Measurements from ENCODE around the gene IGFL2.
"Not testable (repeated sequence)": the region's sequence is repeated elsewhere in the genome, so short reads cannot be mapped to it uniquely, and the experiment has no call there.

The IGFL2 gene

DNA sequence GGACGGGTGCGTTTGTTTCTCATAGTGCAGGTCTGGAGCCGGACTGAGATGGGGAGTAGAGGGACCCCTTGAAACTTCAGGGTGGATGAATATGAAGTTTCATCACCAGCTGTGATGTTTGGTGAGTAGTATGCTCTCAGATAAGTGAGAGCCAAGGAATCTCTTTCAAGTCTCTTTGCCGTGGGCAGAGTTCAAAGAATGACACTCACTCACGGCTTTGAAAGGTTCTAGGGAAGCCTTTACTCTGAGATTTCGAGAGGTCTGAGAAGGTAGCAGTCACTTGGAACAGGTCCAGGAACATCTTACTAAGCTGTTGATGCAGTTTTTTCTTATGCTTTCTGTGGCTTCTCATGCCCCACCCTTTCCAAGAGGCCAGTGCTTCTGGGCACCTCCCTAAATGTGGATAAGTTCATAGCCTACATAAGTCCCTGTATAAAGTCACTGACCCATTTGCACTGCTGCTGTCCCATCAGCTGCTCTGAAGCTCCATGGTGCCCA is at the start of gene IGFL2:
Gene IGFL2, plus strand, starts transcription at position 448 of the 498 bp plus-strand sequence. Its CDS starts 41 bp downstream, at position 489.
- DNase-seq (ENCODE audit: low read depth) = peak; percentile 17

DNA sequence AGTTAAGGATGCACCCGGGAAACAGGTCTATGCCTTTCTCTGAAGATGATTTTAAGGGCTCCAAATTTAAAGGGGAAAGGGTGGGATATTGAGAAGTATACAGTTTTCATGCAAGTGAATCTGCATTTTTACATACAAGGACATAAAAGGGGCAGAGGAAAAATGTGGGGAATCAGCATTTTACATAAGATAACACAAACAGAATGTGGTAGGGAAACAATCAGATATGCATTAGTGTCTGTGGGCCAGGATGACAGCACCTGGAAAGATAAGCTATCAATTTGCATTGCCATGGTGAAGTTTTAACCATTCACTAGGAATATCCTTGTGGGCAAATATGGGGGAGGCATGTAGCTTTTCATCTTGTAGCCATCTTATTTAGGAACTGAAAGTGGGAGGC is 47.7 kb upstream of the IGFL2 start:
- no peak for DNase-seq (ENCODE audit: low read depth)

DNA sequence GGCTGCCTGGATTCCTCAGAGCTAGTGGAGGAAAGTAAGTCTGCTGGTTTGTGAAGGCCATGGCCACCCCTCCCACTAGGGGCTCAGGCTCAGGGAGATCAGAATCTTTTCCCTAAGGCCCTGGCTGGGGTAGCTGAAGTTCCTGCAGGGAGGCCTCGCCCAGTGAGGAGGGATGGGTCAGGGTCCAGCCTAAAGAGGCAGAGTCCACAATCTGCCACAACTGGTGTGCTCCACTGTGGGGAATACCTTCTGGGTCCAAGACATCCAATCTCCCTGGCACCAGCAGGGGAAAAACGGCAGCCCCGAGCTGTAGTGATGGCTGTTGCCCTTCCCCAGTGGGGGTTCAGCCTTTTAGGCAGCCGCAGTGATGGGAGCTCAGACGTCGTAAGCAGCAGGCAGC is 46.7 kb upstream of the IGFL2 start:
- no peak for DNase-seq (ENCODE audit: low read depth)

DNA sequence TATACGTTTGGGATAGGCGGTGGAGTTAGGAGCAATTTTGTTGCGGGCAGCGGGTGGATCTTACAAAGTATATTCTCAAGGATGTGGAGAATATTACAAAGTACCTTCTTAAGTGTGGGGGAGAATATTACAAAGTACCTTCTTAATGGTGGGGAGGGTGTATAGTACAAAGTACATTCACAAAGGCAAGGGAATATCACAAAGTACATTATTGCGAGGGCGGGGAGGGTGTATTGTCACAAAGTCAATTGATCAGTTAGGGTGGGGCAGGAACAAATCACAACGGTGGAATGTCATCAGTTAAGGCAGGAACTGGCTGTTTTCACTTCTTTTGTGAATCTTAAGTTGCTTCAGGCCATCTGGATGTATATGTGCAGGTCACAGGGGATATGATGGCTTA is 45.7 kb upstream of the IGFL2 start:
- DNase-seq (ENCODE audit: low read depth) = not testable (repeated sequence)

DNA sequence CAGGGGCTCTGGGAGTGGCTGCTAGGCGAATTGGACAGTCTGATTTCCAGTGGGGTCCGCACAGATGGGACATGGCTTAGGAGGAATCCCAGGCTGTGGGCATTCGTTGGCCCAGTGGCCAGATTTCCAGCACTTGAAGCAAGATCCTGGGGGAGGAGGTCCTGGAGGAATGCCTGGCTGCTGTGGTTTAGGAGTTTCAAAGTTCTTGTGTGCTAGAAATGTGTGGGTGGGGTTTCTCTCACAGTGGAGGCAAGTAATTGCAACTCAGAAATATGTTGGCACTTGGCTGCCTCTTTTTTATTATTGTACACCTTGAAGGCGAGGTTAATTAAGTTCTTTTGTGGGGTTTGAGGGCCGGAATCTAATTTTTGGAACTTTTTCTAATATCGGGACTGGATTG is 40.7 kb upstream of the IGFL2 start:
- DNase-seq (ENCODE audit: low read depth) = no peak

DNA sequence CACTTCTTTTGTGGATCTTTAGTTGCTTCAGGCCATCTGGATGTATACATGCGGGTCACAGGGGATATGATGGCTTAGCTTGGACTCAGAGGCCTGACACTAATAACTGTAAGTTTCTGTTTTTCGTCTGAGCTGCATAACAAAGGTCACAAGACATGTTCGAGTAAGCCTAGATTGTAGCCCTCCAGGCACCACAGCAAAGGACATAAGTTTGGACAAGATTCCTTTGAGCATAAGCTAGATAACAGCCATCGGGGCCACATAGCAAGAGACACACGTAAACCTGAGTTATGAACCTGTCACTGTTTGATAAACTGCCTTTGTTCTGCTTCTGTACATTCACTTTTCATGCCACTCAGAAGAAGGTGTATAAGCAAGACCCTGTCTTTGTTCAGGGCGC is 38.2 kb upstream of the IGFL2 start:
- DNase-seq (ENCODE audit: low read depth) = no peak

DNA sequence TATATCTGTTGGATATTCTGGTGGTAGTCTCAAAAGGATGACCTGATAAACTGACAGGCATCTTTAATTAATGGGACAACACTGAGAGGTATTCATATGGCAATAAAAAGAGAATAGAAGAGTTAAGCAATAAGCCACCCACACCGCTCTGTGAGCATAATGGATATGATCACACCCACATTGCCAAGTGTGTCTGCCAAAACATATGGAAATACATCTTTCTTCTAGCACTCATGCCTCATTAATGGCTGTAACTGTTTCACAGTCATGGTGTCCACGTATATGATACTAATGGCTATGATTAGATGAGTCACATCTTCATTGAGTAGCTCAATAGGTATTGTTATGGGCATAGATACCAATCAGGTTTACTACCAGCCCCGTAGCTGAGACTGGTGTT is 36.7 kb upstream of the IGFL2 start:
- DNase-seq (ENCODE audit: low read depth) = no peak

DNA sequence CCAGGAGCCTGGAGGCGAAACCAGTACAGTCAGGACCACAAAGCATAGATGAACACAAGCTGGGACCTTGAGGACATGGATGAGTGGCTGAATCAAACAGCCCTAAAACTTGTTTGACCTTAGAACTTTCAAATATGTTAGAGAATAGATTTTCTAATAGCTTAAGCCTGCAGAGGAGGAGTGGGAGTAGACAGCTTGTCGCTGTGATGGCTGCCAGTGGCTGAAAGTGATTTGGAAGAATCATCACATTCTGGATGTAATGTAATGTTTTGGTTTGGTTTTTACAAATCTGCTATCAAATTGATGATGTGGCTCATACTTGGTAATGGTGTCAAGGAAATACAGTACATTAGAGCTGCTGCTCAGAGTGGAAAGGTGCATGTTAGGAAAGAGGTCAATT is 35.5 kb upstream of the IGFL2 start:
- DNase-seq (ENCODE audit: low read depth) = no peak

DNA sequence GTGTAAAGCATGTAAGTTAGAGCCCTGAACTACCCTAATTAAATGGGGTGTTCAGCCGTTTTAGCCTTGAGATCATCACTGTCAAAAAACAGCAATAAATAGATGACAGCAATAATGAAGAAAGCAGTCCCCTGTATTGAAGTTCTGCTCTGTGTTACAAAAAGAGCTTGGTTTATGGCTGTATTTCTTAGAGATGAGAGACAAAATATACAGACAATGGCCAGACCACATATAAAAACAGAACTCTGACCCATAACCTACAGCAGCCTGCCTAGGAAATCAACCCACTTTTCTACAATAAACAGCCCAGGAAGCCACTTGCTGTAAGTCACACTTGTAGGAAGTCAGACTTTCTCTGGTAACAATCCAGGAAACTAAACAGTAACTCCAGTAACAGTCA is 34.3 kb upstream of the IGFL2 start:
- DNase-seq (ENCODE audit: low read depth) = no peak

DNA sequence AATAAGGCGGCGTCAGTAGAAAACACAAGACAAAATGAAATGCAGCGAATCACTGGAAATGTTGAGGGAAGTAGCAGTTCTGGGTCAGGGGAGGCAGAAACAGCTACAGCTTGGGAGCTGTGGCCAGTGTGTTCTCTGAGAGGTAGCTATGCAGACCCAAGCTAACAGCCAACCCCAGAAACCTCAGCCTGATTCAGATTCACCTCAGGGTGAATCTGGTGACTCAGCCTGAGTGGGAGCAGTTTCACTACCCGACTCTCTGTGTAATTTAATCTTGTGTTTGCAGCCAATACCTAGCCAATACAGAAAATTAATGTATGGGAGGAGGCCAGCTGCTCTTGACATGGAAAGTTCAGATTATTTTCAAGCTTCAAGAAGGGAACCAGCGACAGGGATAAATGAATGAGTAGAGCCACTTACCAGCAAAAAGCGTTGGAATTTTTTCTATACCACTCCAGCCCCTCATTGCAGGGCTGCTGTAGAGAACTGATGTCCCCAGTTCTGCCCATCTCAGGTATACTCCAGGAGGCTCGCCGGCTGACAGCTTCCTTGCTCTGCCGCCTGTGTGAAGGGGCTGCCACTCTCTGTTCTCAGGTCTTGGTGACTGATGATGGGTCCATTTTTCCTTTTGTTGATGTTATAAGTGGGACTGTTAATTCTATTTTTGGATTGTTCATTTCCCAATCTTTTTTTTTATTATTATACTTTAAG is 32.5 kb upstream of the IGFL2 start:
- peak; percentile 56 for DNase-seq (ENCODE audit: low read depth)

DNA sequence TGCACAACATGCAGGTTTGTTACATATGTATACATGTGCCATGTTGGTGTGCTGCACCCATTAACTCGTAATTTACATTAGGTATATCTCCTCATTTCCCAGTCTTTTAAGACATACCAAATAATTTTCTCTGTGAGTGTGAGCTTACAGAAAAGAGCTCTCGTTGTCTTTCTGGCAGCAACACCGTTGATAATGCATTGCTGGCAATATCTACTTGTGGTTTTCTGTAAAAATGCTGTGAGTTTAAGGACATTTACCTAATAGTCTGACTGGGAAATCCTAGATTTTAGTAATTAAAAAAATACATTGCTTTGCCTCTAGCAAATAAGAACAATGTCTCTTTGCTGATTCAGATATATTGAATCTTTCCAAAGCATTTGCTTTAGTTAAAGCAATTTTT is 31.9 kb upstream of the IGFL2 start:
- no peak for DNase-seq (ENCODE audit: low read depth)

DNA sequence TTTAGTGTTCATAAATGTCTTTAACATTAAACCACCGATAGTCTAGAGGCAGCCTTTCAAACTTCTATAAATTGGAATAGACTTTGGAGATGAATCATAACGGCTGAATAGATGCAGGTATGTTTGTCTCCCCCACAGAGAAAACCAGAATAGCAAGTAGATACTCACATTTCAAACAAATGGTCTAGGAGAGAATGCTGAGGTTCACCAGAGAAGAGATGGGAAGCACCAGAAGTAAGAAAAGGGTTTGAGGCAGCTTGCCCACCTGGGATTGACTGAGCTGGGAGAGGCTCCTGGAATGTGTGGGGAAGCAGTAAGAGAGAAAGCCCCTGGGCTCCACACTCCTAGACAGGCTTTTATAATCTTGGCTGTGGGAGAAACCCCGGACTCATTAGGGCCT is 29.9 kb upstream of the IGFL2 start:
- no peak for DNase-seq (ENCODE audit: low read depth)

DNA sequence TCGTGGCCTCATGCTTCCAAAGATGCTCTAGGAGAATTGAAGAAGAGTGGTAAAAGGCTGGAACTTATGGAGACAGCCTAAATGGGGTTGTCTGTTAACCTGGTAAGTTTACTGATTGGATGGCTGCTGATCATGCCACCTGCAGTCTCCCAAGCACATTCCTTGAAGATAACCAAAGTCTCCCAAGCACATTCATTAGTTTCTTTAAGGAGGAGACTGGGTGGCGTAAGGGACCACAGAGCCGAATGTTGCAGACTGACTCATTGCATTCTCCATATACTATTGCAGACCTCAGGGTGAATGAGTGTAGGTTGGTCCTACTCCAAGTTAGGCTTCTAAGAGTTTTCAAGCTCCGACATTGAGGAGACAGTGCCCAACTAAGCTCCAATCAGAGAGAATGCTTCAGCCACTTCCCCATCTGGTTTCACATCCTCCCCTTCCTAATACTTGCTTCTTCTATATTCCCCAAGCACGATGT is 23.4 kb upstream of the IGFL2 start, which contains the start of gene IGFL3:
Gene IGFL3, minus strand, starts transcription at position 51 of the 478 bp plus-strand sequence. Its CDS starts 39 bp downstream, at position 12.
- DNase-seq (ENCODE audit: low read depth) = no peak

DNA sequence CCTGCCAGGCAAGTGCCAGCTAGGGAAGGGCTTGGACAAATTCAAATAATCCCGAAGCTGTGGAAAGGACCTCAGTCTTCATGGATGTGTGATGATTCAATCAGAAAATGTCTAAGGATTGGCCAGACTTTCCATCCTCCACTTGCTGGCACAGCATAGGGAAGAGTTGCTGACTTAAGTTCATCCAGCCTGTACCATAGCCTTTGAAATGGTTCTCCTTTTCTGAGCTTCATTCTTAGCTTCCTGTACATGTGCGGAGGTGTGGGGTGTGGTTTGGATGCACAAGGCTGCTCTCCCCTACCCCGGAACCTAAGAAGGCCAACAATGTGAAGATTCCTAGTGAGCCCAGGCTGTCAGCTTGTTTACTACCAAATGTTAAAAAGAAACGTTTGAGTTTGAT is 22.6 kb upstream of the IGFL2 start:
- DNase-seq (ENCODE audit: low read depth) = no peak

DNA sequence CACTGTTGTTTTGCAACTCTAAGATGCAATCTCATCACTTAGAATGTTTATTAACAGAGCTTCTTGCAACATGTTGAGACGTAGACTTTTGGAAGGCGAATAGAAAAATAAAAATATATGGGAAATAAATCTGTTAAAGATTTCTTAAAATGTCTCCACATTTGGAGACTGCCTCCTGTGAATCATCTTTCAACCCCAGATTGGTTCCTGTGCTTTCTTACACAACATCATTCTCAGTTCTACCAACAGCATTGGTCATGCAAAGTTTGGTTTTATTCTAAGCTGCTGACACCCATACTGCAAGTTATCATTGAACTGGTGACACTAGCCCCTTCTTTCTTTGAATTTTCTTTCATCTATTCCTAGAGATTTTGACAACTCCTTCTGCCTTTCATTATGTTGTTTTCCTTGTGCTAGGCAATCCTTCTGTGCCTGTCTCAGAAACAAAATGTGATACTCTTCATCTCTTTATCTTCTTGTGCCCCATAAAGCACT is 21.9 kb upstream of the IGFL2 start:
- no peak for DNase-seq (ENCODE audit: low read depth)

DNA sequence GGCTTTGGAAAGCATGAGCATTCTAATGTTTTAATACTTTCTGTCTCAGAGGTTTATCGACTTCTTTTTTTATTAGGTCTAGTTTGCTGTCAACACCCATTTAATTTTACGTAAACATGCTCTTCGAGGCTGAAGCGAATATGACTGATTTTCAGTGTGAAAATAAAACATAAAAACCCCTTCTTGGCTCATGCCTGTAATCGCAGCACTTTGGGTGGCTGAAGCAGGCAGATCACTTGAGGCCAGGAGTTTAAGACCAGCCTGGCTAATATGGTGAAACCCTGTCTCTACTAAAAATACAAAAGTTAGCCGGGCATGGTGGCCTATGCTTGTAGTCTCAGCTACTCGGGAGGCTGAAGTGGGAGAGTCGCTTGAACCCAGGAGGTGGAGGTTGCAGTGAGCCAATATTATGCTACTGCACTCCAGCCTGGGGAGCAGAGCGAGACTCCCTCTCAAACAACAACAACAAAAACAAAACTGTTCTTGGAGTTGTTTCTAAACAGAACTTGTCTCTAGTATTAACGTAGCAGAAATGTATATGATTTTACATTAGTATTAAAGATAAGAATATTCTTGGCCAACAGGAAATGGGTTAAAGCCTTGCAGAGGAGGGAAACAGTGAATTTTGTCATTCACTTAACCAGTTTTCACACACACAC is 16.4 kb upstream of the IGFL2 start:
- no peak for DNase-seq (ENCODE audit: low read depth)

DNA sequence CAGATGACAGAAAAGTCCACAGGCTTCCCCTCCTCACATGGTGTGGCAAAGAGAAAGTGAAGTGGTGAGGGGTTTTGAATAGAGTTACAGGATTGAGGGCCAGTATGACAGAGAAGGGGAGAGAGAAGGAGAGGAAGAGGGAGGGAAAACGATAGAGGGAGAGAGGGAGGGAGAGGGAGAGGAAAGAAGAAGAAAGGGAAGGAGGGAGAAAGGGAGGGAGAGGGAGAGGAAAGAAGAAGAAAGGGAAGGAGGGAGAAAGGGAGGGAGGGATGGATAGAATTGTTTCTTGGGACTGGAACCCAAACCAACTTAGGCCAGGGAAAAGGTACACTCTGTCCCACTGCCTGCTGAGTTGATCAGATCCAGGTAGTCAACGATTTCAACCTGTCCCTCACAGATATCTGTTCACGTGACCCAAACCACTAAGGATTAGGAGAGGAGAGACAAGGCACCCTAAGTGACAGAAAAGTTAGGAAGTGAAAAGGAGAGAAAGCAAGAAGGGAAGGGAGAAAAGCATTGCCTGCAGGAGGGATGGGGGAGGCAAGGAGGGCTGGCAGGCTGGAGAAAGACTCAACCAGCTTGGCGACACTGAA is 15.4 kb upstream of the IGFL2 start:
- no peak for DNase-seq (ENCODE audit: low read depth)

DNA sequence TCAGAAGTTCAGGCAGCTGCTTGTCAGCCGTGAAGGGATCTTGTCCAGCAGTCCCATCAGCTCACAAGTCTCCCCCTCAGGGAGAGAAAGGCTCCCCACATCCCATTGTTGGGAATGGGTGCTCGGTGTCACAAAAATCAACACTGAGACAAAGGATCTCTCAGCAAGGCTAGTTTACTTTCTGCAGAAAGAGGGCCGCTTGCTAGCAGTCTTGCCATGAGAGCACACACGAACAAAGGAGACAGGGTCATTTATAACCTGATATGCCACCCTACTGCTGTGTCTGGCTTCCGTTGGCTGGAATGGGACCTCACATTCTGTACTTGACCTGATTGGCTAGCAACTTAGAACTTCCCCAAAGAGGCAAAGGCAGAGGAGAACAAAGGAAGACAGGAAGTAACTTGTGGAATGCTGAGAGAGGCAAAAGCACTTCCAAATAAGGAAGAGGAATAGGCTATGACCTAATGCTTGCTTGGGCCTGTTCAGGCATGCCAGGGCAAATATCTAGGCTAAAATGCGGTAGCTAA is 14.9 kb upstream of the IGFL2 start:
- DNase-seq (ENCODE audit: low read depth) = no peak

DNA sequence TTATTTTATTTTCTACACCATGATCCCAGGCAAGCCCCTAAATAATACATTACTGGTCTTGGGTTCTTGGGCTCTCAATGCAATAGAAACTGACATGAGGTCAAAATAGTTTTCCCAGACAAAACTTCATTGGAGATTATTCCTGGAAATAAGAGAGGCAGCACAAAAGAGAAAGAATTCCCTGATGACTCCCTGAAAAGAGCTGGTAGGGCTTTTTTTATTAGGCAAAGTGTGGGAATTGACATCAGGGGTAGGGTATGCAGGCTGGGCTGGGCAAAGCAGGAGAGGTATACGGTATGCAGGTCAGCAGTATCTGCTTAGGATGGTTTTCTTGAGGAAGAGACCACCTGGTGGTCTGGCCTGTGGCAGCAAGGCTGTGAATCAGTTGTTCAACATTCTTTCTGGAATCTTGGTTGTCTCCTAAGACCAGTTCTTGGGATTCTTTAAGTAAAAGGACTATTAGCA is 14.2 kb upstream of the IGFL2 start:
- no peak for DNase-seq (ENCODE audit: low read depth)

DNA sequence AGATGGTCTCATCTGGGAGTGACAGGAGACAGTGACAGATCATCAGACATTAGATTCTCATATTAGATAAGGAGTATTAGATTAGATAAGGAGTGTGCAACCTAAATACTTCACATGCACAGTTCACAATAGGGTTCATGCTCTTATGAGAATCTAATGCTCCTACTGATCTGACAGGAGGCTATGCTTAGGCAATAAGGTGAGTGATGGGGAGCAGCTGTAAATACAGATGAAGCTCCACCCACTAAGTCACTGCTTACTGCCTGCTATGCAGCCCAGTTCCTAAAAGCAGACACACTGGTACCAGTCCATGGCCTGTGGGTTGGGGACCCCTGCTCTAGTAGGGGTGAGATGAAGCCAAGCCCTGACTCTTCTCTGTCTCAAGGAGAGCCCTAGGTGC is 13.5 kb upstream of the IGFL2 start:
- DNase-seq (ENCODE audit: low read depth) = no peak

DNA sequence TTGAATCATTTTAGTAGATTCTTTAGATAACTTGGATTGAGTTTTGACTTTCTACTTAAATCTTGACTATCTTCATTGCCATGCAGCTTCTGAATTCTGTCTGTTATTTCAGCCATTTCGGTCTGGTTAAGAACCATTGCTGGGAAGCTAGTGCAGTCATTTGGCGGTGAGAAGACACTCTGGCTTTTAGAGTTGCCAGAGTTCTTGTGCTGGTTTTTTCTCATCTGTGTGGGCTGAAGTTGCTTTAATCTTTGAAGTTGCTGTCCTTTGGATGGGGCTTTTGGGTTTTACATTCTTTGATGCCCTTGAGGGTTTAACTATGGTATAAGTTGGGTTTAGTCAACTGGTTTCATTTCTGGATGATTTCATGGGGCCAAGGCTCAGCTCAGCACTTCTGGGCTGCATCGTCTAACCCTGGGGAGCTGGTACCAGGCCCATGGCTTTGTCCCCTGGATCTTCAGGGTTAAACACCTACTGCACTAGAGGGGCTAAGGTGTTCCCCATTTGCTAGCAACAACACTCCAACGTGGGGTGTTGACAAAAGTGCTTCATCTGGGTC is 10.0 kb upstream of the IGFL2 start:
- no peak for DNase-seq (ENCODE audit: low read depth)

DNA sequence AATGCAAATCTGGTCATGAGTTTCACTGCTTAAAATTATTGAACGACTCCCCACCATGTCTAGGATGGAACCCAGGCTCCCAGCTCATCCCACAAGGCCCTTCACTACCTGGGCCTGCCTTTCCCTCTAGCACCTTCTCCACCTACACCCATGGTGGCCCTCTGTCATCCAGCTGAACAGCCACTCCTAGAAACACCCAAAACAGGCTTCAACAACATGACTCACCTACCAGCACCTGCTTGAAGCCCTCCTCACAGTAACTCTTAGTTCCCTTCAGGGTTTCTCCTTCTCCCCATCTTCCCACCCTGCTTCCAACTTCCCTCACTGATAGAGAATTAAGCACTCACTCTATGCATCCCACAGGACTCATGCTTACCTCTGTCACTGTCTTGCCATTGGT is 6.6 kb upstream of the IGFL2 start:
- no peak for DNase-seq (ENCODE audit: low read depth)

Data from activated T-cell treated with anti-CD3 and anti-CD28 coated beads for 24 hours (primary cell).